ENCODE data around the gene MND1. TPM values are rescaled to one million over a fixed set of nuclear protein-coding genes. Genes with fewer than 3 reads are reported as not detected.
A peak's percentile ranks its signal among the peaks of the same experiment; 100 is the strongest.
"Not testable (repeated sequence)": the region's sequence is repeated elsewhere in the genome, so short reads cannot be mapped to it uniquely, and the experiment has no call there.

The MND1 gene
- total and polyA plus RNA-seq, 12 donors: 0.20 to 1.7 (median 0.34) TPM; not detected in 6

DNA sequence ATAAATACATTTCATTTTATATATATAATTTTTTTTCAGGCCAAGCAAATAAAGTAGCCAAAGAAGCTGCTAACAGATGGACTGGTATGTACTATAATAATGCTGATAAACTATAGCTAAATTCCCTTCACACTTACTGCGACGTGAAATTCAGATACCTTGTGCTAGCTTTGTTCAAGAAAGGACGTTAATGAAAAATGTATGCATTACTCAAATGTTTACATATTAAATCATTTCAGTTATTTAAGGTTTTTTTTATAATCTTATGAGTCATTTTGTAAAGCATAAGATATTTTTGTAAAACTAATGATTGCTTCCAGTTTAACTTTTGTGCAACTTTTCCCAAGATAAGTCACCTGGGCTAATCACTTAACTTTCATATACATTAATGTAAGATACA is 64.4 kb downstream of the MND1 start:
- DNase-seq (no peak), ATAC-seq (no peak)
- intact Hi-C loops (cut with DNase I): no loop called here
- Histone ChIP-seq H3K36me3 (no peaks in the 10 kb centered on the region), H3K27me3 (no peaks in the 10 kb centered on the region), H3K9me3 (no peaks in the 10 kb centered on the region), H3K4me1 (peaks cover 0 to 13% (median 7%) of the 10 kb centered on the region in 9 donors), H3K27ac (no peak overlapping the region), H3K4me3 (no peak overlapping the region)
- TF ChIP-seq, protein P1, sequence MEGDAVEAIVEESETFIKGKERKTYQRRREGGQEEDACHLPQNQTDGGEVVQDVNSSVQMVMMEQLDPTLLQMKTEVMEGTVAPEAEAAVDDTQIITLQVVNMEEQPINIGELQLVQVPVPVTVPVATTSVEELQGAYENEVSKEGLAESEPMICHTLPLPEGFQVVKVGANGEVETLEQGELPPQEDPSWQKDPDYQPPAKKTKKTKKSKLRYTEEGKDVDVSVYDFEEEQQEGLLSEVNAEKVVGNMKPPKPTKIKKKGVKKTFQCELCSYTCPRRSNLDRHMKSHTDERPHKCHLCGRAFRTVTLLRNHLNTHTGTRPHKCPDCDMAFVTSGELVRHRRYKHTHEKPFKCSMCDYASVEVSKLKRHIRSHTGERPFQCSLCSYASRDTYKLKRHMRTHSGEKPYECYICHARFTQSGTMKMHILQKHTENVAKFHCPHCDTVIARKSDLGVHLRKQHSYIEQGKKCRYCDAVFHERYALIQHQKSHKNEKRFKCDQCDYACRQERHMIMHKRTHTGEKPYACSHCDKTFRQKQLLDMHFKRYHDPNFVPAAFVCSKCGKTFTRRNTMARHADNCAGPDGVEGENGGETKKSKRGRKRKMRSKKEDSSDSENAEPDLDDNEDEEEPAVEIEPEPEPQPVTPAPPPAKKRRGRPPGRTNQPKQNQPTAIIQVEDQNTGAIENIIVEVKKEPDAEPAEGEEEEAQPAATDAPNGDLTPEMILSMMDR (IDR thresholded peaks at IDR 0.05): no peak
- 91 to 92% methylated on average over 3 of the region's 3 CpGs for WGBS, 2 donors

DNA sequence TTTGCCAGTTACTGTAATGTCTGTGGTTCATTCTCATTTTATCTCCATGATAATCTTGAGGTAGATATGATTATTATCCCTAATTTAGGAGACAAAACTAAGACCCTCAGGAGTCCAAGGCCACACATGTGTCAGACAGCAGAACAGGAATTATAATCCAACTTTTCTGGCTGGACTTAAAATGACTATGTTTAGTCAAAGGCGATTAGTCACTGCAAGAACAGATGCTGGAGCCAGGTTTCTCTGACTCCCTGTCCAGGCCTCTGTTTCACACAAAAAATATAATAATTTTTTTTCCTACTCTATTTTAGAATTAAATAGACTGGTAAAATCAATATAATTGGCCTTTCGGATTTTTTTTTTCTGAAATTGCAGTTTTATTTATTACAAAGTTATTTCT is 64.9 kb downstream of the MND1 start:
- Histone ChIP-seq H3K27me3 (no peaks in the 10 kb centered on the region), H3K36me3 (no peaks in the 10 kb centered on the region), H3K4me3 (no peak overlapping the region), H3K4me1 (peaks cover 0 to 13% (median 7%) of the 10 kb centered on the region in 9 donors), H3K27ac (peak overlapping the region in 2 of 10 donors; percentile 19 to 39), H3K9me3 (no peaks in the 10 kb centered on the region)
- whole genome bisulfite sequencing, 2 donors: 69 to 80% methylated on average over 2 of the region's 2 CpGs
- TF ChIP-seq, protein P1 (IDR thresholded peaks at IDR 0.05): no peak
- DNase-seq: no peak
- no peak for ATAC-seq
- intact Hi-C loops (cut with DNase I): no loop called here

DNA sequence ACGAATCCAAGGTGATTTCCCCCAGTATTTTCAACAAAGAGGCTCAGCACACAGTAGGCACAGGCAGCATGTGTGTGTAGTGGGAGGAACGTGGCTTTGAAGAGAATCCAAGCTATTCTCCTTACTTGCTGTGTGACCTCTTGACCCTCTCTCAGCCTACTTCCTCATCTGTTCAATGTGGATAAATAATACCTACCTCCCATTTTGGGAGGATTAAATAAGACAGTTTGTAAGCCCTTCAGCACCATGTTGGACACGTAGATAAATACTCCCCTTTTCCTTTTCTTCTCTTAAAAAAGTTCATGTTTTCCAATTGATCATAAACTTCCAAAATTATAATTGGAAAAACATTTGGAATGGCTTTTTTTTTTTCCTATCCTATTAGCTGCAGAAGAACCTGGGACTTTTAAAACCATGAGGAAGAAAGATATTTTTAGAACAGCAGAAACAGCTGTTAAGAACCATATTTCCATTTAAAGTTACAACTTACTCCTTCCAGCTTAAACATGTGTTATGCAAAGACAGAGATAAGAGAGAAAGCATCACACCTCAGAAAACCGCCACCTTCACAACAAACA is 65.5 kb downstream of the MND1 start:
- Histone ChIP-seq H3K36me3 (no peaks in the 10 kb centered on the region), H3K27me3 (no peaks in the 10 kb centered on the region), H3K9me3 (no peaks in the 10 kb centered on the region), H3K4me3 (no peak overlapping the region), H3K4me1 (peaks cover 0 to 13% (median 7%) of the 10 kb centered on the region in 9 donors), H3K27ac (peak overlapping the region in 2 of 10 donors; percentile 19 to 39)
- DNase-seq (no peak), ATAC-seq (no peak)
- TF ChIP-seq, protein P1 (IDR thresholded peaks at IDR 0.05): no peak
- WGBS, 2 donors: 58 to 63% methylated on average over 4 of the region's 4 CpGs
- intact Hi-C loops (cut with DNase I): no loop called here

DNA sequence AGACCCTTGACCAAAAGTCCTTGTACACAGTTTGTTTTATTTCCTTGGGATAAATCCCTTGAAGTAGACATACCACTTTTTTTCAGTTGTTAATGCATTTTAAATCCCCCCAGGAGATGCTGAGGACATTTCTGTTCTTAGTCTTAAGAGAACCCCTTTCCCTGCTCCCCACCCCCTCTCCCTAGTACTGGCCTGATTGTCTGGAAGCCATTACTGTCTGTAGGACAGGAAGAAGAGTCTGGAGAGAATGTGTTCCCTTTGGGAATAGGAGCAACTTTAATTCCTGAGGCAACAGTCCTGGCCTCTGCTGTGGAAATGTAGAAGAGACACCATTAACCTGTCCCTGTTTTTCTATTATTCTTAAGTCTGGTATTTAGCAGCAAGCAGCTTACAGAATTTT is 69.4 kb downstream of the MND1 start:
- intact Hi-C loops (cut with DNase I): no loop called here
- no peaks in the 10 kb centered on the region for H3K36me3 ChIP-seq
- no peak overlapping the region for H3K27ac ChIP-seq

DNA sequence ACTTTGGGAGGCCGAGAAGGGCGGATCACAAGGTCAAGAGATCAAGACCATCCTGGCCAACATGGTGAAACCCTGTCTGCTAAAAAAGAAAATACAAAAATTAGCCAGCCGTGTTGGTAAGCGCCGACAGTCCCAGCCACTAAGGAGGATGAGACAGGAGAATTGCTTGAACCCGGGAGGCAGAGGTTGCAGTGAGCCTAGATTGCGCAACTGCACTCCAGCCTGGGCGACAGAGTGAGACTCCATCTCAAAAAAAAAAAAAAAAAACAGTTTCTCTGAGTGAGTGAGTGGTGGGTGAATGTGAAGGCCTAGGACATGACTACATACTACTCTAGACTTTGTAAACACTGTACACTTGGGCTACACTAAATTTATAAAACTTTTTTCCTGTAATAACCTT is 72.0 kb downstream of the MND1 start:
- H3K4me3 ChIP-seq; DNase-seq; H3K4me1 ChIP-seq; ATAC-seq; H3K9me3 ChIP-seq; intact Hi-C loops (cut with DNase I); H3K27ac ChIP-seq; H3K27me3 ChIP-seq; H3K36me3 ChIP-seq: not testable (repeated sequence)
- 79 to 93% methylated on average over 8 of the region's 8 CpGs for WGBS, 2 donors

More for the DNA sequence above, 69.4 kb downstream of the MND1 start:
- no peak for DNase-seq
- no peaks in the 10 kb centered on the region for H3K9me3 ChIP-seq
- no peak overlapping the region for H3K4me3 ChIP-seq
- H3K4me1 ChIP-seq: peaks cover 0 to 13% (median 7%) of the 10 kb centered on the region in 9 donors
- H3K27me3 ChIP-seq: no peaks in the 10 kb centered on the region
- ATAC-seq: peak in 1 of 8 donors; percentile 29
- TF ChIP-seq, protein P1 (IDR thresholded peaks at IDR 0.05): no peak

All from heart right ventricle (tissue), 16 donors.